Activated CD8-positive, alpha-beta memory T cell treated with anti-CD3 and anti-CD28 coated beads for 4 hours (primary cell): ENCODE measurements around the gene MYO18B.

ENCODE experiments used
- DNase-seq, 2 donors: peaks; one replicate each; pipeline ENCODE4 v3.0.0-alpha.2; 2020; ENCODE audit warnings: low read depth in 2 of 2

The MYO18B gene

GRCh38 chr22:25900880-25901279, 158.9 kb downstream of the MYO18B start:
- DNase-seq, result no peak

GRCh38 chr22:25902402-25902801, 160.4 kb downstream of the MYO18B start:
- DNase-seq, result no peak

- DNase-seq, result no peak
Measured at GRCh38 chr22:25903294-25903693, 161.3 kb downstream of the MYO18B start.

- DNase-seq, result no peak
Measured at GRCh38 chr22:25908212-25908611, 166.2 kb downstream of the MYO18B start.

- DNase-seq, result no peak
Measured at GRCh38 chr22:25908755-25909154, 166.8 kb downstream of the MYO18B start.

GRCh38 chr22:25909614-25910387, 167.8 kb downstream of the MYO18B start:
- DNase-seq, result no peak

- DNase-seq, result no peak
Measured at GRCh38 chr22:25911243-25911972, 169.4 kb downstream of the MYO18B start.

- no peak for DNase-seq
Measured at GRCh38 chr22:25919452-25919851, 177.5 kb downstream of the MYO18B start.

- DNase-seq, result no peak
Measured at GRCh38 chr22:25922141-25922540, 180.2 kb downstream of the MYO18B start.

- DNase-seq, result no peak
Measured at GRCh38 chr22:25923914-25924313, 181.9 kb downstream of the MYO18B start.

GRCh38 chr22:25928038-25928437, 186.1 kb downstream of the MYO18B start:
- no peak for DNase-seq

GRCh38 chr22:25929321-25929878, 187.4 kb downstream of the MYO18B start:
- DNase-seq, result no peak

GRCh38 chr22:25930083-25930482, 188.1 kb downstream of the MYO18B start:
- no peak for DNase-seq

- DNase-seq, result no peak
Measured at GRCh38 chr22:25930788-25931310, 188.9 kb downstream of the MYO18B start.

GRCh38 chr22:25933158-25933788, 191.3 kb downstream of the MYO18B start:
- DNase-seq, result no peak

- DNase-seq, result no peak
Measured at GRCh38 chr22:25935266-25936058, 193.5 kb downstream of the MYO18B start.

GRCh38 chr22:25938151-25938550, 196.2 kb downstream of the MYO18B start:
- no peak for DNase-seq

- DNase-seq, result no peak
Measured at GRCh38 chr22:25939384-25939783, 197.4 kb downstream of the MYO18B start.

- DNase-seq, result no peak
Measured at GRCh38 chr22:25940479-25940878, 198.5 kb downstream of the MYO18B start.

- no peak for DNase-seq
Measured at GRCh38 chr22:25941365-25941960, 199.5 kb downstream of the MYO18B start.
